RPMI8226 (cell line): ENCODE results near the gene WDHD1.
"Not testable (repeated sequence)": the region's sequence is repeated elsewhere in the genome, so short reads cannot be mapped to it uniquely, and the experiment has no call there.

Source experiments
- DNase-seq: peaks from one replicate; pipeline ENCODE4 v3.0.0-alpha.2; 2015

WDHD1 gene

GRCh38 chr14:55026793-55027561, at the start of gene WDHD1, which contains the start of gene SOCS4:
Gene WDHD1 (minus strand): TSS chr14:55027099. CDS start chr14:55026787, 312 bp downstream.
Gene SOCS4 (plus strand): TSS chr14:55027236. CDS start chr14:55043042, 15,806 bp downstream.
- DNase-seq, result peak; percentile 92

- DNase-seq, result no peak
Observed at GRCh38 chr14:55075628-55076175, 48.8 kb upstream of the WDHD1 start.

DNA sequence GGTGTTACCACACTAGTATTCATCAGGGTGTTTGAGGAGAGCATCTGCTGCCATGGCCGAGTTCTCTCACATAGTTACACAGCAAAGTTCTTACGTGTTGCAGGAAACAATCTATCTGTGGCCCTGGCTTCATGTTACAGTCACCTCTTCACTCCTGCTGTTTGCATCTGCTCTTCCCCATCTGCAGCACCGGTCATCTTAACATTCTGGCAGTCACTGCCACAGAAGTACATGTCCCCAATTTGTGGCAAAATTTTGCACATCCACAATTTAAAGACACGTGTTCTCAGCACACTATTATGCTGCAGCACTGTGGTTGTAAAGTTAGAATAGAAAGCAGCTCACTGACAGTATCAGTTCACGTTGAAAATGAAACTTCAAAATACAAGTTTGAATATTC, 47.8 kb upstream of the WDHD1 start:
- peak; percentile 8 for DNase-seq

- DNase-seq, result no peak
Observed at GRCh38 chr14:55073856-55074255, 47.0 kb upstream of the WDHD1 start.

DNA sequence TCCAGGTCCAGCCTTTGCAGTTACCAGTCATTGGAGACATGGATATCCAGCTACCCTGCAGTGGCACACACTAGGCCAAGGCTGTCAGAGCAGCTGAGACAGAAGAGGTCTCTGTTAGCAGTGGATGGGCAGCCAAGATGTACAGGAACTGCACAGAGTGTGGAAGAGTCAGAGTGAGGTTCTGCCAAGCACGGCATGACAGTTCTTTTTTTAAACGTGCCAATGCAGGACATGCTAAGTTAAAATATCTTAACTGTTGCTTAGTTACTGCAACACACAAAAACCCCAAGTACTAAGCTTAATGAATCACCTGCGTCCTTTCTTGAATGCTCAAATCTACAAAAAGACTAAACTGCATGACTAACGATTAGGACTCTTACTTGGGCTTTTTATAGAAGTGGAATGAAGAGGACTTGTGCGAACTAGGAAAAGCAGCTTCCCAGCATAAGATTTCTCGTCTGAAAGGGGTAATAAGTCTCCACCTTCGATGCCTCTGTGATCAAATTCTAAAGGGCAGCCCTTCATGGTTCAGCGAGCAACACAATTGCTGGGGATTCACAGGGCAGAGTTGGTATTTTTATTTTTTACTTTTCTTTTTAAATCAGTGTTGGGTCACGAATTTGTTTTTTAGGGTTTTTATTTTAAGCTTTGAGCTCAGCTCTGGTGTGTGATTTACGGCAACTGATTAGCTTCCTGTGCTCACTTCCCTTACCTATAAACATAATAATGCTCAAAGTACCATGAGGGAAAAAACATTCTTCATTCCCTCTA, 45.2 kb upstream of the WDHD1 start:
- no peak for DNase-seq

DNA sequence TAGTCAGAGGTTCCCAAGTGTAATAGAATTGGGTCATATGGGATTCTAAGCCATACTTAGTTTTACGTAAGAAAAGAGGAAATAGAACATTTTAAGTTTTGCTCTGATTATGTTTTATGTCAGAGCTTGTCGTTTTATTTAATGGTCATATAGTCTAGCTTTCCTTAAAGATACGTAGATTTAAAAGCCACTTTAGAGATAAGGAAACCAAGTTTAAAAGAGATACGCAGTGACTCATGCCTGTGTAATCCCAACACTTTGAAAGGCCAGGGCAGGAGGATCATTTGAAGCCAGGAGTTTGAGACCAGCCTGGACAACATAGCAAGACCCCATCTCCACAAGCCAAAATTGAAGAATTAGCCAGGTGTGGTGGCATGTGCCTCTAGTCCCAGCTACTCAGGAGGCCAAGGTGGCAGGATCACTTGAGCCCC, 44.1 kb upstream of the WDHD1 start:
- no peak for DNase-seq

- no peak for DNase-seq
Observed at GRCh38 chr14:55066223-55066622, 39.3 kb upstream of the WDHD1 start.

DNA sequence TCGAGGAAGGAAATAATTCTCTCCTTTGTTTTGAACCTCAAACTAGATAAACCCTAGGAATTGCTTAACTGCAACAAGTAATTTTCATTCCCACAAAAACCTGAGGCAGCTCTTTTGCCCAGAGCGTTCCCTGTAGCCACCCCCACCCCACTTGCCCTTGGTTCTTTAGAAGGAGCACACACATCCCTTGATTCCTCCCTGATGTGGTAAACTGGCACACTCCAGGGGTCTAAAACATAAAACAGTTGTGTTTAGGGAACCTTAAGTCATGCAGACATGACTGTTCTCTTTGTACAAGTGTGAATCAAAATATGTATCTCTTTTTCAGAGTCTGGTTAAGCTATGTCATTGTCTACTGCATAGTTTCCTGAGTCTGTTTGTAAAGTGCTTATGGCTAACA, 38.5 kb upstream of the WDHD1 start:
- no peak for DNase-seq

- DNase-seq, result not testable (repeated sequence)
Observed at GRCh38 chr14:55064896-55065295, 38.0 kb upstream of the WDHD1 start.

GRCh38 chr14:55062517-55063351, 35.8 kb upstream of the WDHD1 start:
- DNase-seq, result no peak

GRCh38 chr14:55059333-55059732, 32.4 kb upstream of the WDHD1 start:
- no peak for DNase-seq

- no peak for DNase-seq
Observed at GRCh38 chr14:55057919-55058318, 31.0 kb upstream of the WDHD1 start.

DNA sequence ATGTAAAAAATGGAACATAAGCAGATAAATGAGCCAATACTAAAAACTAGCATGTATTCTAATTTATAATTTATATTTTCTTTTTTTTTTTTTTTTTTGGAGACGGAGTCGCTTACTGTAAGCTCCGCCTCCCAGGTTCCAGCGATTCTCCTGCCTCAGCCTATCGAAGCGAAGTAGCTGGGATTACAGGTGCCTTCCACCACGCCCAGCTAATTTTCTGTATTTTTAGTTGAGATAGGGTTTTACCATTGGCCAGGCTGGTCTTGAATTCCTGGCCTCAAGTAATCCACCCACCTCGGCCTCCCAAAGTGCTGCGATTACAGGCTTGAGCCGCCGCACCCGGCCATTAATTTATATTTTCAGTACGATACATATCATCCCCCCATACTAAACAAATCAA, 27.2 kb upstream of the WDHD1 start:
- no peak for DNase-seq

- no peak for DNase-seq
Observed at GRCh38 chr14:55053500-55053899, 26.6 kb upstream of the WDHD1 start.

- DNase-seq, result no peak
Observed at GRCh38 chr14:55053018-55053417, 26.1 kb upstream of the WDHD1 start.

- peak; percentile 11 for DNase-seq
Observed at GRCh38 chr14:55052269-55052930, 25.5 kb upstream of the WDHD1 start.

- DNase-seq, result peak; percentile 86
Observed at GRCh38 chr14:55051423-55052268, 24.7 kb upstream of the WDHD1 start, which contains the start of gene MAPK1IP1L. Gene MAPK1IP1L (plus strand): TSS chr14:55051647. CDS start chr14:55061684, 10,037 bp downstream.

DNA sequence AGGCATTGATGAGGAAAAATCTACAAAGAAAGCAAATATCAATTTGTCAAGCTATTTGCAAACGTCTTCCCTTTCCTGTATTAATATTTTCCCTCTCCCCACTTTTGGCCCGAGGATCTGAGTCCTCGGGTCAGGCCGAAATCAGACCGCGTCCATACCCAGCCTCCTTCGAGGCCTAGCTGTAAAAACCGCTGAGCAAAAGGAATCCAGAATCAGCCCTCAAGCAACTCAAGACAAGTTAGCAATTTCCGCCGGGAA, 24.2 kb upstream of the WDHD1 start:
- DNase-seq, result no peak

- DNase-seq, result no peak
Observed at GRCh38 chr14:55048900-55049436, 22.1 kb upstream of the WDHD1 start.

GRCh38 chr14:55047301-55048053, 20.6 kb upstream of the WDHD1 start:
- no peak for DNase-seq
